Measurements from ENCODE around the gene DPP10.
"Not testable (repeated sequence)": the region's sequence is repeated elsewhere in the genome, so short reads cannot be mapped to it uniquely, and the experiment has no call there.

DPP10 gene

GRCh38 chr2:114729026-114729425 lies 286.6 kb downstream of the DPP10 start:
- DNase-seq = no peak

DNA sequence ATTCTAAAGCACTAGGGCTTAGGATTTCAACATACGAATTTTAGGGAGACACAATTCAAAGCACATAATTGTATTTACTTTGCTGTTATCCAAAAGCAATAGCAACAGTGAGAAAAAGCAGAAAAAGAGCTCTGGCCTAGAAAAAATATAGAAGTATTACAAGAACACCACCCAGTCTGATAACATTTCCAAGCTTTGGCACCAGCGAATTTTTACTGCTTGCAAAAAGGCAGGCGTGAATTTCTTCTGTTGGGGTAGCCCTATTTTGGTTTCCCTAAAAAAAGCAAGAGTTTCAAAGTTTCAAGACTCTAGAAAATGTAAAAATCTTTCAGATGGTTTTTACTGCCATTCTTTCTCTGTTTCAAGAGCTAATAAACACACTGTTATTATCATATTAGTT lies 292.7 kb downstream of the DPP10 start:
- DNase-seq = no peak

- no peak for DNase-seq
Observed at GRCh38 chr2:114742245-114742644, 299.8 kb downstream of the DPP10 start.

DNA sequence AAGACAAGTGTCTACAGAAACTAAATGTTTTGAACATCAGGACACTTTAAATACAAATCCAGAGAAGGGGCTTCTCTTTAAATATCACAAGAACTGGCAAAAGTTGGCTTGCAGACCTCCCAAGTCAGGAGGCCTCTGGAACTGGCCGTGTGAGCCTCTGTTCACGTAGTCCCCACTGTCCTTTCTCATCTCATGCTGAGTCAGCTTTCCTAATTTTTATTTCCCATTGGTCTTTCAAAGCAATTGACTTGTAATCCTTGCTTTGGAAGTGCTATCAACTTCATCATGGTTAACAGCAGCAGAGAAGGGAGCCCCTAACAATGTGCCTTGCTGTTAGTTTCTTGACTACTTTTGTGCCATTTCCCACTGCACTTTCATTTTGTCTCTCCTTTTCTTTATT lies 303.3 kb downstream of the DPP10 start:
- DNase-seq = no peak

DNA sequence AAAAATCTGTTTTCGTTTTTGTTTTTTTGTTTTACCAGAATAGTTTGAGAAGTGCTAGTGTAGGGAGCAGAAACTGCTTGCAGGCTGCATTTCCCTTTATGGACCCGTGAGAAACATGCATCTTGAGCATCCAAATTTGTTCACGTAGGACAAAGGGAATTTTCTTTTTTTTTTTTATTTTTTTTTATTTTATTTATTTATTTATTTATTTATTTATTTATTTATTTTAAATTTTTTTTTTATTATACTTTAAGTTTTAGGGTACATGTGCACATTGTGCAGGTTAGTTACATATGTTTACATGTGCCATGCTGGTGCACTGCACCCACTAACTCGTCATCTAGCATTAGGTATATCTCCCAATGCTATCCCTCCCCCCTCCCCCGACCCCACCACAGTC lies 305.7 kb downstream of the DPP10 start:
- DNase-seq = not testable (repeated sequence)

DNA sequence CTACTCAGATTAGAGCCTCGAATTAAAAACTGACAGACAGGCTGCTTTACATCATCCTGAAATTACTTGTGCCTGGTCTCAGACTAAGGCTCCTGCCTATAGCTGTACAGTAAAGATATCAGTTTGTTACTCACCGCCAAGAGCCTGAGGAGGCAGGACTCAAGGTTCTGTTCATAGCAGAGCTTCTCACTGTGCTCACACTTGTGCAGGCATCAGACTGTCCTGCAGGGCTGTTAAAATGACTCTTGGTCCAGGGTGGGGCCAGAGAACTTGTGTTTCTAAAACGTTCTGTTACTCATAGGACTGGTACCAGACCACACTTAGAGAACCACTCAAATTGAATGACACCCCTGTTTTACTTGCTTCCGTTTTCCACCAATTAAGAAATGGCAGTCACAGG lies 310.0 kb downstream of the DPP10 start:
- DNase-seq = no peak

DNA sequence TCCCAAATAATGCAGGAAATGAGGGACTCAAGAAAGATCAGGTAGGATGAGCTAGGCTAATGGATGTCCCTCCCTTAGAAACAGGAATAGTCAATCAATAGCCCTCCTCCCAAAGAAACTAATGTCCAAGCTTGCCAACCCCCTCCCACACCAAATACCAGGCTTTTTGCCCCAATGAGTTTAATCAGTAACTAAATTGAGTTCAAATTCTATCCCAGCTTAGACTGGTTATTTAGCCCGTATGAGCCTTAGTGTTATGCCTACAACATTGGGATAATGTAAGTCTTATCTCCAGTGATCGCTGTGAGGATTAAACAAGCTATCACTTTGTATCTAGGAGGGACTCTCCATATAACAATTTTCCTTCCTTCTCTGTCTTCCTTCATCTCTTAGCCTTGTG lies 310.7 kb downstream of the DPP10 start:
- DNase-seq = no peak

- DNase-seq = no peak
Observed at GRCh38 chr2:114754907-114755563, 312.6 kb downstream of the DPP10 start.

GRCh38 chr2:114762376-114762775 lies 319.9 kb downstream of the DPP10 start:
- DNase-seq = no peak

DNA sequence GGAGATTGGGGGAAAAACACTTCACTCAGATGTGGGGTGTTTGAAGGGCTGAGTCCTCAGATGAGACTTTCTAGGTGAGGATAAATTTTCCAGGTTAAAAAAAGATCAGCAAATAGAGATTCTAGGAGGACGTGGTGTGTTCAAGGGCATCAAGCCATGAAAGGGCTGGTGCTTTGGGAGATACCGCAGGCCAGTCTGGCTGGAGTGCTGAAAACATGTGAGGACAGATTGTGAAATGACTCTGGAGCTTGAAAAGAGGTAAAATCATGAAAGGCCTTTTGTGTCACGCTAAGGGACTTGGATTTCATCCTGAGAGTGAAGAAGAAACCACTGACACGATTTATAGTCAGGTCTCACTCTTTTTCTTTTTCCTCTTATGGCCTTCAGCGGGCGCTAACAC lies 320.5 kb downstream of the DPP10 start:
- DNase-seq = no peak

DNA sequence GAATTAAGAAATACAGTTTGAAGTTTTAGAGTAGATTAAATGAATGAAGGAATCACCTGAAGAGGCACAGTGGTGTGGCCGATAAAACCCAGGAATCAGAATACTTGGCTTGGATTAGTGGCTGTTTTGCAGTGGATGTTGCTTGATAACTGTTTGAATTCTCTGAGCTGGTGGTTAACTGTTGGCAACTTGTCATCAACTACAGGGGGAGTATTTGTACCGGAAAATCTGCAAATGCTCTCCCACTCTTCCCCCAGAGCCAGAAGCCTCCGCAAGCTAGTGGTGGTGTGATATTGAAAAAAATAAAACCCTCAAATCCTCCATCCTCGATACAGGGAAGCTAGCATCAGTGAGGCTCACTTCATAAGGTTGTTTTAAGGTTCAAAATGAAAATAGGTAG lies 326.7 kb downstream of the DPP10 start:
- DNase-seq = no peak

DNA sequence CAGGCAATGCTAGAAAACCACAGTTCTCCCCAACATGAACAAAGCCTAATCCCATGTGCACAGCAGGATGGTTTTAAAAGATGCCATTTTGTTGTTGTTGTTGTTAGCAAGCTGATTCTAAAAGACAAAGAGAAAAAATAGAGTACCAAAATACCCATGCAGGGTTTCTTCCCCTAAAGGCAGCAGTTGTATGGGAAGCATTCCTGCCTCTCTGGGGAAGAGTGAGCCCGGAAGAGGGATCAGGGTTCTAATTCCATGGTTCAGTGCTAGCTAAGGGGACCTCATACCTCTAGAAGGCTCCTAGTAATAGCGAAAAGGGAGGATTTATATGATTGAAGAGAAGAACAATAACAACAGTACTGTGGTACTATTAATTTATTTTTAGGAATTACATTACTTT lies 327.6 kb downstream of the DPP10 start:
- no peak for DNase-seq

GRCh38 chr2:114784046-114784445 lies 341.6 kb downstream of the DPP10 start:
- no peak for DNase-seq

DNA sequence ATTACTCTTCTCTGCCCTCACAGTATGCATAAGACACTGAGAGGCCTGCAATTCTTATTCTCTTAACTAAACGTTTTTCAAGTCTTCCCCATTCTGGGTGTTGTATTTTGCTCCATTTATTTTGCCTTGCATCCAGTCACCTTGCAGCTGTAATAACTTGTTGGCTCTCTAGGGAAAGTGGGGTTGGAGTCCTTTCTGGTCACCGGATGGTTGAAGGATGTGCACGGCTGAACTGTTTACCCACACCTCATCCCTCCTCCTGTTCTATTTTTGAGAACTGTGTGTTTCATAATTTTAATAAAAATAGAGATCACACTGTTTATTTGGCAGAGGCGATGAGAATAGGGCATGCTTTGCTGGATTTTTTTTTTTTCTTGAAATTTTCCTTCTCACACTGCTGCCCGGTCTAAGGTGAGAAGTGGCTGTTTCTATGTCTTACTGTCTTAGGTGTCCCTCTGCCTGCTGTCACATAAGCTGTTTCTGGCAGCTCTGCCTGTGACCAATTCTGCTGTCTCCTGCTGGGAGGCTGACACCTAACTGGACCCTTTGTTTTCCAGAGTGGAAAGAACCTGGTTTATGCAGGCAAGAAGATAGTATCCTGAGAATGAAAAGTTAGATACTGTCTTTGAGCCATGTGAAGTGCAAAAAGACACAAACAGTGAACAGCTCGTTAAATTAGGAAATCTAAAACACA lies 342.6 kb downstream of the DPP10 start:
- DNase-seq = no peak

DNA sequence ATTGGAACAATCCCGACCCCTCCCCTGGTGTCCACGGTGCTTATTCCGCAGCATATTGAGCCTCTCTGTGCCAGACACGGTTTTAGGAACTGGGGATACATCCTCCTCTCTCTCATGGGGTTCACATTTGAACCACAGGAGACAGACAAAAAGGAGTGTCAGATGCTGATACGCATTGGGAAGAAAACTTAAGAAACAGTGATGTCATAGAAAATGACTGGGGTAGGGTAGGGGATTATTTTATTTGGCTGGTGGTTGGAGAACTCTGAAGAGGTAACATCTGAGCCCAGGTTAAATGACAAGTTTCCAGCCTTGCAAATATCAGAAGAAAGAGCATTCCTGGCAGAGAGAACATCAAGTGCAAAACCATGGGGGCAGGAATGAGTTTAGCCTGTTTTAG lies 344.5 kb downstream of the DPP10 start:
- DNase-seq = no peak

DNA sequence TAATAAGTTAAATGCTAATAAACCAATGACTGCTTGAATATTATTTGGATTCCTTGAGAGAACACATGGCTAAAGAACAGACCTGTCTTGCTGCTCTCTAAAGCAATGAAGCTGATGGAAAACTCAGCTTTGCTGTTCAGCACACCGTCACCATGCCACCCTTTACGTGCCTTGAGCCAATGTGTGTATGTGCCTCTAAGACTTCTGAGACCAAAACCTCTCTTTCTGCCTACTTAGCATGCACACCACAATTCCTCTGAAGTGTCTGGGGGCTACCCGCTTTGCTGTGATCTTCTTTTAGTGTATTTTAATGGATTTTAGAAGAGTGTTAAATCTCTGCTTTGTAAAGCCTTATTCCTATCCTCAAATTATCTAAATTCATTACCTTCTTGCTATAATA lies 345.0 kb downstream of the DPP10 start:
- no peak for DNase-seq

DNA sequence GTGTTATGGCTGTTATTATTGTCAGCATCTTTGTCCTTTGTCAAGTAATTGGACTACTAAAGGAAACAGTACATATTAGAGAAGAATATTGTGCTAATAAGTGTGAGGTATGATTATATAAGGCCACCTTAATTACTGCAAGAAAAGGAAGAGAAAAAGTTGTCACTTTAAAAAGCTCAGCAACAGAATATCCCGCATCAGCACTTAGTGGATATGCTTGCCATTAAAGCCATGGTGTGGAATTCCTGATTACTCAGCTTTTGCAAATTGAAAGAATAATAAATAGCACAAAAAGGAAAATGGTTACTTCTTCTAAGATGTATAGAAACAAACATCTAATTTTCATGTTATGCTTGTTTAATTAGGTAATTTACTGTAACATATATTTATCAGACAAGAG lies 347.5 kb downstream of the DPP10 start:
- DNase-seq = no peak

DNA sequence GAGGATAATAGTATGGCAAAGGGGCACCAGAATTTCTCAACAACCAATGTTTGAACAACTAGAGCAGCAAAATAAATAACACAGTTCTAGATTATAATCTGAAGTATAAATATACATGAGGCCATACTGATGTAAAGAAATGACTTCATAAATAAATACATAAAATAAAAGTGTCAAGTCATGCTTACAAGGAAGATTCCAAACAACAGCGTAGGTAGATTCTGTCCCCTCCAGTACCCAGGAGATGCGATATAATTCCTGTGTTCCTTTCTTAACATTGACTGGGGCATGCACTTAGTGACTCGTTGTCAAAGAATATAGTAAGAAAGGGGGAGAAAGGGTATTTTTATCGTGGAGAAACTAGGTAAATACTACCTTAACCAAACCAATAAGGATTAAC lies 355.1 kb downstream of the DPP10 start:
- DNase-seq = no peak

DNA sequence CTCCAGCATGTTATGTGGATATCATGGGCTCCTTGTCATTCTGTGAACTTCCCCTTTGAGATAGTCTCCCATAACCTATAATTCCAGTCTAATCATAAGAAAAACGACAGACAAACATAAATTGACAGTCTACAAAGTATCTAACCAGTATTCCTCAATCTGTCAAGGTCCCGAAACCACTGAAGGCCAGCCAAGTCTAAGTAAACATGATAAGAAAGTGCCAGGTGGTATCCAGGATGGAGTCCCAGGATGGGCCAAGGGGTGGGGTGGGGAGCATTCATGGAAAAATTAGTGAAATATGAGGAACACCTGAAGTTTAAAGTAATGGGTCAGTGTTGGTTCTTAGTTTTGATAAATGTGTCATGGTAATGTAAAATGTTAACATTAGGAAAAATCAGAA lies 355.5 kb downstream of the DPP10 start:
- no peak for DNase-seq

DNA sequence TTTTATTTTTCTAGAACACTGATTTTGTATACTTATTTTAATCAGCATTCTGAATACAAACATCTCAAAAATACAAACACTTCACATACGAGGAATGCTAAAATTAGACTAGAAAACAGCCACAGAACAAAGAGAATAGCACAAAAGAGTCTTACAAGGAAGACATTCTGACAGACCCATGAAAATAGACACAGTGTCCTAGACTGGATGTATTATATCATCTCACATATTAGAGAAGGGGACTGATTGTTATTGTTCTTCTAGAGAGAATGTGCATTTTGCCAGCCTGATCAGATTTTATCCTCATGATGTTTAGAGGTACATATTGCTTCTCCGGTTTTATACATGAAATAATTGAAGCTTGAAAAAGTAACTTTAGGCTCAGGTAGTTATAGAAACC lies 357.9 kb downstream of the DPP10 start:
- no peak for DNase-seq

- no peak for DNase-seq
Observed at GRCh38 chr2:114805195-114805594, 362.8 kb downstream of the DPP10 start.

DNA sequence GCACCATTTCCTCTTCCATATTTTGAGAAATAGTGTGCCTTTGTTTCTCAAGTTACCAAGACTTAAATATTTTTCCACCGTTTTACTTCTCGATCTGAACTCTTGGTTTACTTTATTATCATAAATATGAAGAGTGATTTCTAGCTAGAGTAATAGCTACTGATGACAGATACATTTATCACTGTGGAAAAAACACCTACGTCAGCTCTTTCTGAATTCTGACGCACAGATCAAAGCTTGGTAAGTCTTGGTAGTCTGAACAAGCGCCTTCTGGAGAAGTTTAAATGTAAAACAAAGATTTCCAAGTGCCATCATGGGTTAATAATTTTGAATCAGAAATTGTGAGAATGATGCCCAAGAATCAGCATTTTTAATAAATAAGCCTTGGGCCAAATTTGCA lies 367.7 kb downstream of the DPP10 start:
- no peak for DNase-seq

DNA sequence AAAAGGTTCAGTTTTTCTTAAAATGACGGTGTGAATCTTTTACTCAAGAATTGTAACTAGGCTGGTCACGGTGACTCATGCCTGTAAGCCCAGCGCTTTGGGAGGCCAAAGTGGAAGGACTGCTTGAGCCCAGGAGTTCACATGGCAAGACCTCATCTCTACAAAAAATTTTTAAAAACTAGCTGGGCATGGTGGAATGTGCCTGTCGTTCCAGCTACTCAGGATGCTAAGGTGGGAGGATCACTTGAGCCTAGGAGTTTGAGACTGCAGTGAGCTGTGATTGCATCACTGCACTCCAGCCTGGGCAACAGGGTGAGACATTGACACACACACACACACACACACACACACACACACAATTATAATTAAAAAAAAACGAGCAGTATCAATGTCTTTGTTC lies 369.8 kb downstream of the DPP10 start:
- DNase-seq = no peak

DNA sequence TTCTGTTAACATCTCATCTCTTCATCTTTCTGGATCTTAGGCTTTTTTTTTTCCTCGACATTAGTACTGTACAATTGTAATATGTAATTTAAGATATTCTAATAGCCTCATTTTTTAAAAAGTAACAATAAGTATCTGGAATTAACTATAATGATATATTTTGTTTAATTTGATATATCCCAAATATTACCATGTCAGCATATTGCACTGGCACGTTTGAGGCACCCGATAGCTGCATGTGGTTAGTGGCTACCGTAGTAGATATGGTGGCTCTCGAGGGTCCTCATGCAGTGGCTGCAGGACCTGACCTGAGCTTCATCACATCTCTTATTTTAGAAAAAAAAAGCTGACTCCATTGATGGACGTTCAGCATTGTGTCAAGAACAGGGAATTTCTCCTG lies 371.9 kb downstream of the DPP10 start:
- DNase-seq = no peak

DNA sequence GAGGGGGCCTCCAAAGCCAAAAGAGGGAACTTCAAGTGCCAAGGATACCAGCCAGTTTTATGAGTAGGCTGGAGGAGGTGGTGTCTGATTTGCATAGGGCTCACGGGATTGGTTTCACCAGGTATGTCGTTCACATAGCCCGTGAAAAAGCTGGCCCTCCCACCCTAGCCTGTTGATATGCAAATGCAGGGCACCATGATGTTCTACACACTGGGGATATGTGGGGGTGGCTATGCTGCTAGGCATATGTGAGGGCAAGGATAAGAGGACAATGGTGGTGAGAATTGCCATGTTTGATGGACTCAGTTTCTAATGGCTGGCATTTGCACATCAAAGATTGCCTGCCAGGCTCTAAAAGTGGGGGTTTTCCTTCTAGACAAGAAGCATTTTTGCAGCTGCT lies 378.6 kb downstream of the DPP10 start:
- no peak for DNase-seq
